GM12864 (cell line): ENCODE data around the gene BLZF1.

Source experiments
- DNase-seq: peaks from one replicate; pipeline ENCODE4 v3.0.0-alpha.2; 2011; ENCODE audit warnings: low read depth
- H3K4me3 ChIP-seq: 2 replicates; pipeline ENCODE4 v1.5.1; 2011; ENCODE audit warnings: mild to moderate bottlenecking, low read depth, low read length, control low read depth
- CTCF ChIP-seq: IDR thresholded peaks from 2 replicates; pipeline ENCODE4 v1.5.1; 2011; ENCODE audit warnings: low read depth, mild to moderate bottlenecking, moderate library complexity, low read length, control low read depth, inconsistent platforms; ENCODE audit errors: missing control alignments

Gene BLZF1

GRCh38 chr1:169361281-169361680 lies 6.7 kb upstream of the BLZF1 start:
- no peak for DNase-seq
- no peak overlapping the region for H3K4me3 ChIP-seq
- TF ChIP-seq CTCF: no peak

- peak; percentile 22 for DNase-seq
Measured at GRCh38 chr1:169363046-169363730, 4.8 kb upstream of the BLZF1 start.

GRCh38 chr1:169364948-169365347 lies 3.0 kb upstream of the BLZF1 start:
- no peak for DNase-seq
- no peak overlapping the region for H3K4me3 ChIP-seq
- no peak for TF ChIP-seq CTCF

More at GRCh38 chr1:169363046-169363730, 4.8 kb upstream of the BLZF1 start:
- H3K4me3 ChIP-seq: no peak overlapping the region
- no peak for TF ChIP-seq CTCF

- TF ChIP-seq CTCF: no peak
- H3K4me3 ChIP-seq: peak overlapping the region; percentile 95
- no peak for DNase-seq
Measured at GRCh38 chr1:169367096-169367685, 804 bp upstream of the BLZF1 start.

- DNase-seq: no peak
- peak overlapping the region; percentile 95 for H3K4me3 ChIP-seq
- no peak for TF ChIP-seq CTCF
Measured at GRCh38 chr1:169368406-169368769, 393 bp downstream of the BLZF1 start.

GRCh38 chr1:169371404-169371803 lies 3.4 kb downstream of the BLZF1 start:
- TF ChIP-seq CTCF: no peak
- H3K4me3 ChIP-seq: no peak overlapping the region
- no peak for DNase-seq

GRCh38 chr1:169381162-169381561 lies 13.2 kb downstream of the BLZF1 start:
- DNase-seq: no peak
- no peak overlapping the region for H3K4me3 ChIP-seq
- TF ChIP-seq CTCF: no peak
